ENCODE data around the gene CDT1. TPM values are rescaled to one million over a fixed set of nuclear protein-coding genes. Genes with fewer than 3 reads are reported as not detected.

Gene CDT1
- total and polyA plus RNA-seq, 4 donors: 2.0 to 5.8 (median 3.3) TPM

GRCh38 chr16:88810166-88810911, 6.8 kb downstream of the CDT1 start:
- WGBS, 2 donors: 30 to 35% methylated on average over 12 of the region's 12 CpGs

GRCh38 chr16:88810912-88811768, 7.6 kb downstream of the CDT1 start:
- peak overlapping the region; percentile 84 to 85 for H3K27ac ChIP-seq (ENCODE audit: low read depth in 1 of 2, low read length in 1 of 2)
- H3K27me3 ChIP-seq (ENCODE audit: control insufficient read depth in 3 of 3, insufficient read depth in 3 of 3, low read length in 2 of 3): no peaks in the 10 kb centered on the region
- H3K4me1 ChIP-seq (ENCODE audit: control insufficient read depth in 5 of 5, insufficient read depth in 5 of 5, low read length in 5 of 5): peaks cover 0 to 24% (median 9%) of the 10 kb centered on the region in 5 donors
- ATAC-seq (ENCODE audit: insufficient read depth, low FRiP score) (peak; percentile 76), DNase-seq (peak; percentile 84 to 93 (median 91))
- WGBS, 2 donors: 2 to 3% methylated on average over 51 to 65 of the region's 65 CpGs
- H3K4me3 ChIP-seq: peak overlapping the region; percentile 66
- peak overlapping the region in 1 of 2 donors; percentile 34 for H3K9ac ChIP-seq (ENCODE audit: insufficient read depth in 1 of 2, low read length in 2 of 2)
- no peaks in the 10 kb centered on the region for H3K9me3 ChIP-seq (ENCODE audit: control insufficient read depth in 4 of 4, insufficient read depth in 3 of 4, low read length in 3 of 4)
- TF ChIP-seq, protein P1, sequence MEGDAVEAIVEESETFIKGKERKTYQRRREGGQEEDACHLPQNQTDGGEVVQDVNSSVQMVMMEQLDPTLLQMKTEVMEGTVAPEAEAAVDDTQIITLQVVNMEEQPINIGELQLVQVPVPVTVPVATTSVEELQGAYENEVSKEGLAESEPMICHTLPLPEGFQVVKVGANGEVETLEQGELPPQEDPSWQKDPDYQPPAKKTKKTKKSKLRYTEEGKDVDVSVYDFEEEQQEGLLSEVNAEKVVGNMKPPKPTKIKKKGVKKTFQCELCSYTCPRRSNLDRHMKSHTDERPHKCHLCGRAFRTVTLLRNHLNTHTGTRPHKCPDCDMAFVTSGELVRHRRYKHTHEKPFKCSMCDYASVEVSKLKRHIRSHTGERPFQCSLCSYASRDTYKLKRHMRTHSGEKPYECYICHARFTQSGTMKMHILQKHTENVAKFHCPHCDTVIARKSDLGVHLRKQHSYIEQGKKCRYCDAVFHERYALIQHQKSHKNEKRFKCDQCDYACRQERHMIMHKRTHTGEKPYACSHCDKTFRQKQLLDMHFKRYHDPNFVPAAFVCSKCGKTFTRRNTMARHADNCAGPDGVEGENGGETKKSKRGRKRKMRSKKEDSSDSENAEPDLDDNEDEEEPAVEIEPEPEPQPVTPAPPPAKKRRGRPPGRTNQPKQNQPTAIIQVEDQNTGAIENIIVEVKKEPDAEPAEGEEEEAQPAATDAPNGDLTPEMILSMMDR (IDR thresholded peaks at IDR 0.05; ENCODE audit: control extremely low read depth, extremely low read depth): no peak
- H3K36me3 ChIP-seq (ENCODE audit: control insufficient read depth in 4 of 4, insufficient read depth in 4 of 4, low read length in 4 of 4): peaks cover 0 to 16% (median 8%) of the 10 kb centered on the region in 4 donors

More at GRCh38 chr16:88810166-88810911, 6.8 kb downstream of the CDT1 start:
- peaks cover 0 to 16% (median 9%) of the 10 kb centered on the region in 4 donors for H3K36me3 ChIP-seq (ENCODE audit: control insufficient read depth in 4 of 4, insufficient read depth in 4 of 4, low read length in 4 of 4)
- no peak for ATAC-seq (ENCODE audit: insufficient read depth, low FRiP score)
- DNase-seq: no peak
- no peaks in the 10 kb centered on the region for H3K9me3 ChIP-seq (ENCODE audit: control insufficient read depth in 4 of 4, insufficient read depth in 3 of 4, low read length in 3 of 4)
- peaks cover 0 to 25% (median 10%) of the 10 kb centered on the region in 5 donors for H3K4me1 ChIP-seq (ENCODE audit: control insufficient read depth in 5 of 5, insufficient read depth in 5 of 5, low read length in 5 of 5)
- H3K4me3 ChIP-seq: no peak overlapping the region
- H3K9ac ChIP-seq (ENCODE audit: insufficient read depth in 1 of 2, low read length in 2 of 2): peak overlapping the region in 1 of 2 donors; percentile 34
- no peaks in the 10 kb centered on the region for H3K27me3 ChIP-seq (ENCODE audit: control insufficient read depth in 3 of 3, insufficient read depth in 3 of 3, low read length in 2 of 3)
- TF ChIP-seq, protein P1 (IDR thresholded peaks at IDR 0.05; ENCODE audit: control extremely low read depth, extremely low read depth): no peak
- peak overlapping the region in 1 of 2 donors; percentile 85 for H3K27ac ChIP-seq (ENCODE audit: low read depth in 1 of 2, low read length in 1 of 2)

DNA sequence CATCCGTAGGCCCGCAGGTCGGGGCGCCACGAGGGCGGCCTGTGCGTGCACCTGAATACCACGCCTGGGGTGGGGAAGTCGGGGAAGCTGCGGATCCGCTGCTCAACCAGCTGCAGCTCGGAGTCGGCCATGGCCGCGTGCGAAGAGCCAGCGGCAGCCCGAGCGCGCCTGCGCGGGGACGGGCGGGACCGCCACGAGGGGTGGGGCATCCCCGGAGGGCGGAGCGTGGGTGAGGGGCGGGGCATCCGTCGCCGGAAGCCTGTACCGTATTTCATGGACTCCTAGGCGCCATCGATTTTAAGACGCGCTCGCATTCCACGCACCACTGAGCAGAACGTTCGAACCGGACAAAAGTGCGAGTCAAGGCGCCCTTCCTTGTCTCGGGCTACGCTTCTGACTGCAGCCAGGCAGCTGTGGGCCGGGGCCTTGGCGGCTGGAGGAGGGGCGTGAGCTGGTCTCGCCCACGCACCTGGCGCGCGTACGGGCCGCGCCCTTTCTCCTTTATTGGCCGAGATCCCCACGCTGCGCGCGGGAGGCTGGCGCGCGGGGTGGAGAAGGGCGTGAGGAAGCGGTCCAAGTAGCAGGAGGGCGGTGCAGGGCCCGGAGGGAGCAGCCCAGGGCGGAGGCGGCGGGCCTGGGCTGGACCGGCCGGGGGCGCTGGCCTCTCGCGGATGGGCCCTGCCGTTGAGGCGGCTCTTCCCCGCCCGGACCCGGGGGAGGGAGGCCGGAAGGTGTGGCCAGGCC, 8.4 kb downstream of the CDT1 start, which contains the start of gene APRT:
Gene APRT, minus strand, starts transcription at position 160 of the 744 bp plus-strand sequence. Its CDS starts 29 bp downstream, at position 131.
- ATAC-seq (ENCODE audit: insufficient read depth, low FRiP score) (peak; percentile 93), DNase-seq (peak; percentile 95 to 97 (median 97))
- Histone ChIP-seq H3K27me3 (ENCODE audit: control insufficient read depth in 3 of 3, insufficient read depth in 3 of 3, low read length in 2 of 3) (no peaks in the 10 kb centered on the region), H3K9ac (ENCODE audit: insufficient read depth in 1 of 2, low read length in 2 of 2) (peak within 1 kb of the TSS in 1 of 2 donors; percentile 34), H3K36me3 (ENCODE audit: control insufficient read depth in 4 of 4, insufficient read depth in 4 of 4, low read length in 4 of 4) (peaks cover 0 to 17% (median 5%) of the 10 kb centered on the region in 4 donors), H3K9me3 (ENCODE audit: control insufficient read depth in 4 of 4, insufficient read depth in 3 of 4, low read length in 3 of 4) (no peaks in the 10 kb centered on the region), H3K4me1 (ENCODE audit: control insufficient read depth in 5 of 5, insufficient read depth in 5 of 5, low read length in 5 of 5) (peaks cover 0 to 24% (median 9%) of the 10 kb centered on the region in 5 donors), H3K4me3 (peak within 1 kb of the TSS; percentile 66), H3K27ac (ENCODE audit: low read depth in 1 of 2, low read length in 1 of 2) (peak within 1 kb of the TSS; percentile 84 to 85)
- 0% methylated on average over 48 to 84 of the region's 84 CpGs for WGBS, 2 donors
- TF ChIP-seq, protein P1 (IDR thresholded peaks at IDR 0.05; ENCODE audit: control extremely low read depth, extremely low read depth): peak; percentile 9
